Naive thymus-derived CD4-positive, alpha-beta T cell (primary cell): Measurements from ENCODE around the gene HIVEP3. TPM values are rescaled to one million over a fixed set of nuclear protein-coding genes. Genes with fewer than 3 reads are reported as not detected.

Experiments
- ATAC-seq: fragments of 150-1000 bp; cut with Tn5 transposase; 2 replicates; pipeline ENCODE4 v1.10.0; 2021; ENCODE audit warnings: mild to moderate bottlenecking, moderate library complexity
- CTCF ChIA-PET: fragments of 350-600 bp; sonication (Branson Sonifier 250); formaldehyde crosslinking; loops from one replicate; lab custom pipeline; 2021; ENCODE audit warnings: antibody characterized with exemption; lab: Charles Lee
- POLR2A ChIA-PET: fragments of 350-600 bp; sonication (Branson Sonifier 250); formaldehyde crosslinking; loops from one replicate; lab custom pipeline; 2021; ENCODE audit warnings: antibody characterized with exemption, inconsistent platforms; lab: Charles Lee
- DNase-seq, 9 donors: peaks; one replicate each; pipeline versions ENCODE4 v3.0.0 to v3.0.0-alpha.2; 2020 to 2022; ENCODE audit warnings: mixed read lengths in 1 of 9
- H3K27ac ChIP-seq: one replicate; pipeline ENCODE4 v1.7.0; 2013; ENCODE audit warnings: mild to moderate bottlenecking, low read depth, low read length, moderate library complexity
- H3K27me3 ChIP-seq, 2 donors: one replicate each; pipeline ENCODE4 v1.7.0; 2013; ENCODE audit warnings: low read length in 2 of 2, mild to moderate bottlenecking in 2 of 2, moderate library complexity in 2 of 2; ENCODE audit not compliant: control insufficient read depth in 2 of 2, insufficient read depth in 2 of 2
- H3K36me3 ChIP-seq, 3 experiments: 1 replicate in 2 of 3; 2 replicates in 1 of 3; pipeline ENCODE4 v1.7.0; 2013; ENCODE audit warnings: low read length in 3 of 3, mild to moderate bottlenecking in 3 of 3, moderate library complexity in 1 of 3; ENCODE audit not compliant: insufficient read depth in 3 of 3, control insufficient read depth in 2 of 3
- H3K4me1 ChIP-seq, 2 donors: one replicate each; pipeline ENCODE4 v1.7.0; 2013; ENCODE audit warnings: low read length in 2 of 2, mild to moderate bottlenecking in 2 of 2, moderate library complexity in 1 of 2; ENCODE audit not compliant: control insufficient read depth in 2 of 2, insufficient read depth in 2 of 2
- H3K4me3 ChIP-seq: 2 replicates; pipeline ENCODE4 v1.7.0; 2013; ENCODE audit warnings: mild to moderate bottlenecking, low read length
- H3K9me3 ChIP-seq, 3 experiments: 1 replicate in 2 of 3; 2 replicates in 1 of 3; pipeline ENCODE4 v1.7.0; 2013; ENCODE audit warnings: low read length in 3 of 3; ENCODE audit not compliant: control insufficient read depth in 2 of 3
- H3K27ac Mint-ChIP-seq, 9 donors: one replicate each; pipeline ENCODE4 v1.8.0; 2020 to 2022; ENCODE audit warnings: mixed read lengths in 9 of 9, mild to moderate bottlenecking in 8 of 9, moderate library complexity in 5 of 9, inconsistent platforms in 2 of 9
- H3K27me3 Mint-ChIP-seq, 5 donors: one replicate each; pipeline ENCODE4 v1.8.0; 2021 to 2022; ENCODE audit warnings: mixed read lengths in 5 of 5, mild to moderate bottlenecking in 1 of 5
- H3K36me3 Mint-ChIP-seq, 5 donors: one replicate each; pipeline ENCODE4 v1.8.0; 2020 to 2022; ENCODE audit warnings: mixed read lengths in 5 of 5, mild to moderate bottlenecking in 3 of 5, inconsistent platforms in 1 of 5
- H3K4me1 Mint-ChIP-seq, 7 donors: one replicate each; pipeline ENCODE4 v1.8.0; 2020 to 2022; ENCODE audit warnings: mixed read lengths in 7 of 7, mild to moderate bottlenecking in 3 of 7, inconsistent platforms in 1 of 7
- H3K4me3 Mint-ChIP-seq, 10 donors: one replicate each; pipeline ENCODE4 v1.8.0; 2020 to 2022; ENCODE audit warnings: mild to moderate bottlenecking in 10 of 10, mixed read lengths in 10 of 10, moderate library complexity in 6 of 10, inconsistent platforms in 2 of 10
- H3K9me3 Mint-ChIP-seq, 11 donors: one replicate each; pipeline ENCODE4 v1.8.0; 2020 to 2022; ENCODE audit warnings: mixed read lengths in 11 of 11, mild to moderate bottlenecking in 4 of 11, inconsistent platforms in 1 of 11, moderate library complexity in 1 of 11
- intact Hi-C, 2 donors: fragments of 100-400 bp; cut with micrococcal nuclease; formaldehyde crosslinking; loops; one replicate each; pipeline ENCODE4 v1.15.1; 2023
- polyA plus RNA-seq, 2 donors: library from polyadenylated mRNA; unstranded; fragments of 300-500 nt; fragmentation: Illumina TruSeq; gene quantifications; one replicate each; pipeline ENCODE4 v1.2.3, GENCODE V29; 2021
- total RNA-seq, 6 experiments: library from RNA in 5 of 6; stranded (reverse) in 5 of 6; gene quantifications; 1 replicate in 5 of 6; 2 replicates in 1 of 6; pipeline ENCODE4 v1.2.3 and lab custom pipeline; 2021 to 2026

HIVEP3 gene
- total and polyA plus RNA-seq, 7 experiments from 2014 or later = 4.3 to 19.1 (median 7.0) TPM

DNA sequence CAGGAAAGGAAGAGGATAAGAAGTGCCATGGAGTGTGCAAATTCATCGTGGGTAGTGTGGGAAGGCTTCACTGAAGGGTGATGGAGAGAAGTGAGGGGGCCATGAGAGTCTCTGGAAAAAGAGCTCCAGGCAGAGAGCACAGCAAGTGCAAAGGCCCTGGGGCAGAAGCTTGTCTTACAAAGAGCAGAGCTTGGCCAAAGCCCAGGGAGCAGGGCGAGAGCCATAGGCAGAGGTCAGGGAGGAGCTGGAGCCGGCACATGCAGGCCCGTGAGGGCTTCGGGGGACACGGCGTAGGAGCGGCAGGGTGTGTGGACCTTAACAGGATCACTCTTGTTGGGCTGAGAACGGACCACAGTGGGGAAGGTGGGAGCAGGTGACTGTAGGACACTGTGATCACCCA, 350.5 kb downstream of the HIVEP3 start:
- no peaks in the 10 kb centered on the region for H3K4me1 ChIP-seq
- peak in 1 of 9 donors; percentile 8 for DNase-seq
- POLR2A ChIA-PET = no interaction called here
- no peaks in the 10 kb centered on the region for H3K36me3 ChIP-seq
- no peak for ATAC-seq
- intact Hi-C loops = no loop called here
- no peak overlapping the region for H3K4me3 ChIP-seq
- Mint-ChIP-seq H3K27me3 (no peaks in the 10 kb centered on the region), H3K9me3 (peaks cover 0 to 1% (median 0%) of the 10 kb centered on the region in 11 donors), H3K27ac (no peak overlapping the region), H3K36me3 (peaks cover 11 to 29% (median 16%) of the 10 kb centered on the region in 5 donors), H3K4me3 (no peak overlapping the region), H3K4me1 (peaks cover 0 to 10% (median 0%) of the 10 kb centered on the region in 7 donors)
- H3K27ac ChIP-seq = no peak overlapping the region
- CTCF ChIA-PET = no interaction called here
- H3K27me3 ChIP-seq = no peaks in the 10 kb centered on the region
- no peaks in the 10 kb centered on the region for H3K9me3 ChIP-seq

DNA sequence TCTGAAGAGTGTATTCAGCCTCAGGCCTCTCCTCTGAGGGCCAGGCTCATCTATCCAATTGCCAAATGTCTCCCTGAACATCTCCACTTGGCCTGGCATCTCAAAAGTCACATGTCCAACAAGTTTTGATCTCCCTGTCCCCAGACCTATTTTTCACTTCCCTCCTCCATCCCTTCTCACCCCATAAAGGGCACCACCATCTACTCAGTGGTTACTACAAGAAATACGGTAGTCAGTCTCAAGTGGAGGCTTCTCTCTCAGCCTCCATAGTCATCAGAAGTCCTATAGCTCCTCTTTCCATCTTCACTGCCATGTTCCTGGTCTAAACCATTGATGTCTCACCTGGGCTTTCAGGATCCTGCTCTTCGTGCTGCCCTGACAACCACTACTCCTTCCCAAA, 351.8 kb downstream of the HIVEP3 start:
- peaks cover 0 to 1% (median 0%) of the 10 kb centered on the region in 11 donors for H3K9me3 Mint-ChIP-seq
- H3K36me3 Mint-ChIP-seq = peaks cover 11 to 29% (median 16%) of the 10 kb centered on the region in 5 donors
- CTCF ChIA-PET = no interaction called here
- peak overlapping the region in 2 of 9 donors; percentile 11 for H3K27ac Mint-ChIP-seq
- no peaks in the 10 kb centered on the region for H3K9me3 ChIP-seq
- POLR2A ChIA-PET = no interaction called here
- ATAC-seq (no peak), DNase-seq (no peak)
- no peaks in the 10 kb centered on the region for H3K27me3 ChIP-seq
- H3K4me1 ChIP-seq = no peaks in the 10 kb centered on the region
- peaks cover 0 to 9% (median 0%) of the 10 kb centered on the region in 7 donors for H3K4me1 Mint-ChIP-seq
- H3K27me3 Mint-ChIP-seq = no peaks in the 10 kb centered on the region
- H3K36me3 ChIP-seq = no peaks in the 10 kb centered on the region
- intact Hi-C loops = no loop called here
- H3K27ac ChIP-seq = no peak overlapping the region
- H3K4me3 Mint-ChIP-seq = no peak overlapping the region
- H3K4me3 ChIP-seq = no peak overlapping the region

GRCh38 chr1:41566274-41566885, 352.3 kb downstream of the HIVEP3 start:
- peaks cover 11 to 23% (median 16%) of the 10 kb centered on the region in 5 donors for H3K36me3 Mint-ChIP-seq
- H3K27ac ChIP-seq = no peak overlapping the region

GRCh38 chr1:41564741-41565475, 353.8 kb downstream of the HIVEP3 start:
- ChIA-PET POLR2A (no interaction called here), CTCF (no interaction called here)
- intact Hi-C loops = no loop called here
- Mint-ChIP-seq H3K4me1 (peaks cover 0 to 9% (median 0%) of the 10 kb centered on the region in 7 donors), H3K9me3 (peaks cover 0 to 1% (median 0%) of the 10 kb centered on the region in 11 donors), H3K4me3 (no peak overlapping the region), H3K27ac (no peak overlapping the region), H3K27me3 (no peaks in the 10 kb centered on the region), H3K36me3 (peaks cover 11 to 24% (median 21%) of the 10 kb centered on the region in 5 donors)
- no peaks in the 10 kb centered on the region for H3K36me3 ChIP-seq
- H3K27ac ChIP-seq = no peak overlapping the region
- H3K9me3 ChIP-seq = no peaks in the 10 kb centered on the region
- ATAC-seq (no peak), DNase-seq (peak in 1 of 9 donors; percentile 16)
- H3K4me1 ChIP-seq = no peaks in the 10 kb centered on the region
- no peak overlapping the region for H3K4me3 ChIP-seq
- no peaks in the 10 kb centered on the region for H3K27me3 ChIP-seq

More at GRCh38 chr1:41566274-41566885, 352.3 kb downstream of the HIVEP3 start:
- POLR2A ChIA-PET = no interaction called here
- no peak overlapping the region for H3K4me3 Mint-ChIP-seq
- ATAC-seq = no peak
- intact Hi-C loops = no loop called here
- Histone ChIP-seq H3K4me3 (no peak overlapping the region), H3K27me3 (no peaks in the 10 kb centered on the region), H3K4me1 (no peaks in the 10 kb centered on the region), H3K36me3 (no peaks in the 10 kb centered on the region), H3K9me3 (no peaks in the 10 kb centered on the region)
- H3K27ac Mint-ChIP-seq = peak overlapping the region in 2 of 9 donors; percentile 11
- peak in 1 of 9 donors; percentile 11 for DNase-seq
- peaks cover 0 to 1% (median 0%) of the 10 kb centered on the region in 11 donors for H3K9me3 Mint-ChIP-seq
- H3K4me1 Mint-ChIP-seq = peaks cover 0 to 11% (median 0%) of the 10 kb centered on the region in 7 donors
- no peaks in the 10 kb centered on the region for H3K27me3 Mint-ChIP-seq
- CTCF ChIA-PET = no interaction called here

- no peak overlapping the region for H3K27ac Mint-ChIP-seq
- Histone ChIP-seq H3K27me3 (no peaks in the 10 kb centered on the region), H3K4me1 (no peaks in the 10 kb centered on the region), H3K27ac (no peak overlapping the region), H3K9me3 (no peaks in the 10 kb centered on the region), H3K4me3 (no peak overlapping the region), H3K36me3 (no peaks in the 10 kb centered on the region)
- H3K4me1 Mint-ChIP-seq = peaks cover 0 to 15% (median 0%) of the 10 kb centered on the region in 7 donors
- POLR2A ChIA-PET = no interaction called here
- no peaks in the 10 kb centered on the region for H3K27me3 Mint-ChIP-seq
- no peak overlapping the region for H3K4me3 Mint-ChIP-seq
- intact Hi-C loops = no loop called here
- ATAC-seq = no peak
- no peak for DNase-seq
- CTCF ChIA-PET = no interaction called here
- H3K9me3 Mint-ChIP-seq = peaks cover 0 to 2% (median 0%) of the 10 kb centered on the region in 11 donors
- H3K36me3 Mint-ChIP-seq = peaks cover 6 to 26% (median 17%) of the 10 kb centered on the region in 5 donors
These were observed 356.4 kb downstream of the HIVEP3 start for GRCh38 chr1:41562328-41562727.

DNA sequence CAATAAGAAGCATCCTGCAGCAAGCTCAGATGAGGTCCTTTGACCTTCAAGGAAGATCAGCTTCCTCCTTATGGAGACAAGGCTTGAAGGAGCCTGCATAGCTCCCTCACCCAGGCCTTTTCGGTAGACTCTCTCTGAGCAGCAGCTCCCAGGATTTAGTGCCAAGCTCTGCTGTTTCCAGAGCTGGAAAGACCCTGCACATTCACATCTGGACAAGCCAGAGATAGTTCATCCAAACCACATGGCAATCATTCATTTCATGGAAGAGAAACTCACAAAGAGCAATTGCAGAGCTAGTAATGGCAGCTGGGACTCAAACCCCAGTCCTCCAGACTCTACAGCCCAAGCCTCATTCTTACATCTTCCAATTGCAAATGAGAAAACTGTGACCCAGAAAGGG, 357.8 kb downstream of the HIVEP3 start:
- DNase-seq = no peak
- Histone ChIP-seq H3K4me3 (no peak overlapping the region), H3K36me3 (no peaks in the 10 kb centered on the region), H3K9me3 (no peaks in the 10 kb centered on the region), H3K27me3 (no peaks in the 10 kb centered on the region), H3K27ac (no peak overlapping the region), H3K4me1 (no peaks in the 10 kb centered on the region)
- Mint-ChIP-seq H3K27ac (peak overlapping the region in 1 of 9 donors; percentile 26), H3K9me3 (peaks cover 0 to 8% (median 0%) of the 10 kb centered on the region in 11 donors), H3K4me1 (peaks cover 0 to 7% (median 0%) of the 10 kb centered on the region in 7 donors), H3K36me3 (peaks cover 0 to 33% (median 21%) of the 10 kb centered on the region in 5 donors), H3K27me3 (no peaks in the 10 kb centered on the region), H3K4me3 (no peak overlapping the region)
- ChIA-PET CTCF (no interaction called here), POLR2A (interaction anchor here (0.6 kb wide), 1 partner anchor 39 kb away, joined by 3 read pairs; no protein-coding TSS in a partner anchor)
- no peak for ATAC-seq
- intact Hi-C loops = no loop called here
